ENCODE data around the gene TFB1M.

The TFB1M gene

GRCh38 chr6:155329460-155330132 lies 15.3 kb upstream of the TFB1M start:
- DNase-seq (ENCODE audit: low read depth): no peak
- no peak for TF ChIP-seq CTCF (conservative IDR thresholded peaks at IDR 0.05; ENCODE audit: low read depth, low read length)
- no peak overlapping the region for H3K4me3 ChIP-seq (ENCODE audit: low read length)

GRCh38 chr6:155328539-155329459 lies 14.5 kb upstream of the TFB1M start:
- no peak for DNase-seq (ENCODE audit: low read depth)
- TF ChIP-seq CTCF (conservative IDR thresholded peaks at IDR 0.05; ENCODE audit: low read depth, low read length): no peak
- no peak overlapping the region for H3K4me3 ChIP-seq (ENCODE audit: low read length)

GRCh38 chr6:155328074-155328538 lies 13.8 kb upstream of the TFB1M start:
- DNase-seq (ENCODE audit: low read depth): no peak
- no peak for TF ChIP-seq CTCF (conservative IDR thresholded peaks at IDR 0.05; ENCODE audit: low read depth, low read length)
- H3K4me3 ChIP-seq (ENCODE audit: low read length): no peak overlapping the region

GRCh38 chr6:155327326-155328073 lies 13.2 kb upstream of the TFB1M start:
- TF ChIP-seq CTCF (conservative IDR thresholded peaks at IDR 0.05; ENCODE audit: low read depth, low read length): peak; percentile 58
- no peak overlapping the region for H3K4me3 ChIP-seq (ENCODE audit: low read length)
- DNase-seq (ENCODE audit: low read depth): no peak

- no peak overlapping the region for H3K4me3 ChIP-seq (ENCODE audit: low read length)
- no peak for DNase-seq (ENCODE audit: low read depth)
- TF ChIP-seq CTCF (conservative IDR thresholded peaks at IDR 0.05; ENCODE audit: low read depth, low read length): no peak
These were observed 11.6 kb upstream of the TFB1M start for GRCh38 chr6:155325700-155326516.

- no peak for TF ChIP-seq CTCF (conservative IDR thresholded peaks at IDR 0.05; ENCODE audit: low read depth, low read length)
- no peak for DNase-seq (ENCODE audit: low read depth)
- no peak overlapping the region for H3K4me3 ChIP-seq (ENCODE audit: low read length)
These were observed 10.7 kb upstream of the TFB1M start for GRCh38 chr6:155324993-155325392.

Data from retinal pigment epithelial cell (primary cell).